WI38 (cell line): Measurements from ENCODE around the gene EPHA3.

Experiments
- H3K4me3 ChIP-seq: 2 replicates; pipeline ENCODE4 v1.5.1; 2011; ENCODE audit warnings: low read depth, mild to moderate bottlenecking, control low read depth, low read length
- CTCF ChIP-seq: IDR thresholded peaks from 2 replicates; pipeline ENCODE4 v1.5.1; 2012; ENCODE audit warnings: low read depth, mild to moderate bottlenecking, control low read depth, low read length

EPHA3 gene

GRCh38 chr3:89419647-89420241 lies 312.3 kb downstream of the EPHA3 start:
- H3K4me3 ChIP-seq = no peak overlapping the region
- no peak for TF ChIP-seq CTCF

- no peak overlapping the region for H3K4me3 ChIP-seq
- no peak for TF ChIP-seq CTCF
Measured at GRCh38 chr3:89426060-89426459, 318.6 kb downstream of the EPHA3 start.

- no peak overlapping the region for H3K4me3 ChIP-seq
- TF ChIP-seq CTCF = no peak
Measured at GRCh38 chr3:89434621-89435380, 327.4 kb downstream of the EPHA3 start.

- no peak overlapping the region for H3K4me3 ChIP-seq
- TF ChIP-seq CTCF = no peak
Measured at GRCh38 chr3:89436846-89437245, 329.4 kb downstream of the EPHA3 start.

GRCh38 chr3:89440386-89440785 lies 333.0 kb downstream of the EPHA3 start:
- H3K4me3 ChIP-seq = no peak overlapping the region
- TF ChIP-seq CTCF = no peak

- no peak for TF ChIP-seq CTCF
- no peak overlapping the region for H3K4me3 ChIP-seq
Measured at GRCh38 chr3:89441141-89441540, 333.7 kb downstream of the EPHA3 start.

GRCh38 chr3:89446593-89446992 lies 339.2 kb downstream of the EPHA3 start:
- TF ChIP-seq CTCF = no peak
- H3K4me3 ChIP-seq = no peak overlapping the region
